ENCODE results near the gene CTTN. TPM values are rescaled to one million over a fixed set of nuclear protein-coding genes. Genes with fewer than 3 reads are reported as not detected.

Gene CTTN
- polyA plus RNA-seq, 4 donors, result 128 to 241 (median 190) TPM

- no peak for DNase-seq (ENCODE audit: low read depth in 4 of 4, low spot score in 2 of 4)
Observed at GRCh38 chr11:70423523-70424505, 25.5 kb downstream of the CTTN start.

GRCh38 chr11:70424765-70425344 lies 26.5 kb downstream of the CTTN start:
- DNase-seq (ENCODE audit: low read depth in 4 of 4, low spot score in 2 of 4), result no peak

DNA sequence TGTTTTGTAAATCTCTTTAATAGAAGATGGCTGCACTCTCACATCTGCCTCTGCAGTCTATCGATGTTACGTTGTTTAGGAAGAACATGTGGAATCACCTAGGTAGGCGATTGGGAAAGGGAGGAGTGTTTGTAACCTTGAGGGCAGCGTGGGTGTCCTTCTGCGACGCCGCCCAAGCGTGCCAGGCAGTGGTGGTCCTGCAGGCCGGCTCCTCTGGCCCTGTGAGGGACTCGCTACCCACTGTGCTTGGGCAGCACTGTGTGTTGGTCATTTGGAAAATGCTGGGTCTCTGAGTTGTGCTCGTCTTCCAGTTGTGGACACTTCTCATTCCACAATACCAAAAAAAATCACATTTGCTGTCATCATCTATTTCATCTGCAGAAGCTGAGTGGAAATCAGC lies 29.1 kb downstream of the CTTN start:
- no peak for DNase-seq (ENCODE audit: low read depth in 4 of 4, low spot score in 2 of 4)

- DNase-seq (ENCODE audit: low read depth in 4 of 4, low spot score in 2 of 4), result no peak
Observed at GRCh38 chr11:70428701-70429427, 30.5 kb downstream of the CTTN start.

DNA sequence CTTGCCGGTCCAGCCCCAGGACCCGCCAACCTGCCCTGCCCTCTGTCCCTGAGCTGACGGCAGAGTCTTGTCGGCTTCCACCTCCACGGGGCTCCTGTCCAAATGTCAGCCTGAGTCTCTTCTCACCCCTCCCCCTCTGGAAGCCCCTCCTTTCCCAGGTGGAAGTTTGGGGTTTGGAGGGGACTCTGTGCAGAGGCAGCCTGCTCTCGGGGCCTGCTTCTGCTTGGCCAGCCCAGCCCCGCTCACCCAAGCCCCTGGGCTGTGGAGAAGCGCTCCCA lies 31.0 kb downstream of the CTTN start:
- no peak for DNase-seq (ENCODE audit: low read depth in 4 of 4, low spot score in 2 of 4)

DNA sequence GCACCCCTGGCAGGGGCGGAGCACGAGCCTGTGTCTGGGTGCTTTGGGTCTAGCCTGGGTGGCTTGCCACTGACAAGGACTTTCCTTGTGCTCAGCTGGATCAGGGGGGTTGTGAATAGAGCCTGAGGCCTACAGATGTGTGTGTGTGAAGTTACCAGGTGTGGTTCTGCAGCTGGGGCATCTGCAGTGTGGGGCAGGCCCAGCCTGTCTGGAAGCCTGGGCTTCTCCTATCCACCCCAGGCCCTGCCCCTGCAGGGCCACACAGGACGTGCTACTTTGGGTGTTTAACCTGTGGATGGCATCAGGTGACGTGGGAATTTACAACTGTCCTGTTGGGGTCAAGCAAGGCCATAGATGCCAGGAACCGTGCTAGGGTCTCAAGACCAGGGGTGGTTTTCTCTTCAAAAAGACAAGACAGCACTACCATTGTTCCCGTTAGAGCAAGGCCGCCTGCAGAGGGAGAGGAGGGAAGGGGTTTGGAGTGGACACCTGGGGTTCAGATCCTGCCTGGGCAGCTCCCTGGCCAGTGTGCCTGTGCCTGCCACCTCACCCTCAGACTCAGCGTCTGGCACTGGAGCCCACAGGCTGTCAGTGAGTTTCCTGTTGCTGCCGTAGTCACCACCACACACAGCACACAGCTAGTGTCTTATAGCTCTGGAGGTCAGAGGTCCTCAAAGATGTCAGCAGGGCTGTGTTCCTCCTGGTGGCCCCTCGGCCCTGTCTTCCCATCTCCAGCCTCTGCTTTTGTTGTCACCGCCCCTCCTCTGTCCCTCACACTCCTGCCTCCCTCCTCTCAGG lies 31.6 kb downstream of the CTTN start:
- no peak for DNase-seq (ENCODE audit: low read depth in 4 of 4, low spot score in 2 of 4)

DNA sequence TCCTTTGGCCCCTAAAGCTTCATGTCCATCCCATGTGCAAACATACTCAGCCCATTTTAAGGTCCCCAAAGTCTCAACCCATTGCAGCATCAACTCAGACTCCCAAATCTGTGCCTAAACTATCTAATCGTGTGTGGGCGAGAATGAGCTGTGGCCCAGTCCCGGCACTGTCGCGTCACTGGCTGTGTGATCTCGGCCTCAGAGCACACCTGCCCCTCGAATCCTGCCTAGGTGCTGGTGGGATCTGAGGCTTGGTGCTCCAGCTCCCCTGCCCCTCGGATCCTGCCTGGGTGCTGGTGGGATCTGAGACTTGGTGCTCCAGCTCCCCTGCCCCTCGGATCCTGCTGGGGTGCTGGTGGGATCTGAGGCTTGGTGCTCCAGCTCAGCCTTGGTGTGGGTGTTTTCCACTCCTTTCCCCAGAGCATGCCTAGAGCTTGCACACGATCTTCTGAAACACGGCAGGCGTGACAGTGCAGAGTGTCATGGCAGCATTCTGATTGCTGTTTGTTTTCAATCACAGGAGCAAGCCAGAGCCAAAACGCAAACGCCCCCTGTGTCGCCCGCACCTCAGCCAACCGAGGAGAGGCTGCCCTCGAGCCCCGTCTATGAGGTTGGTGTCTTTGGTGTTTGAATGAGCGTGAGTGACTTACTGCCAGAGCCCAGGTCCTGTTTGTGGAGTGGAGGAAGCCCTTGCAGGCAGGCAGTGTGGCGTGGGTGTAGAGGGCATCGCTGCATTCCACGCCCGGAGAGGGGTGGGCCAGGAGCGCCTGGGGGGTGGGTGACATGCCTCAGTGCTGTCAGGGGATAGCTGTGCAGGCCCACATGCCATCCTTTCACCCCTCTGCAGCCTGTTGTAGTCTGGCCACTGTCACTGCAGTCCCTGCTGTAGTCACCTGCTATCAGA lies 32.6 kb downstream of the CTTN start:
- DNase-seq (ENCODE audit: low read depth in 4 of 4, low spot score in 2 of 4), result no peak

- DNase-seq (ENCODE audit: low read depth in 4 of 4, low spot score in 2 of 4), result no peak
Observed at GRCh38 chr11:70431611-70432010, 33.3 kb downstream of the CTTN start.

DNA sequence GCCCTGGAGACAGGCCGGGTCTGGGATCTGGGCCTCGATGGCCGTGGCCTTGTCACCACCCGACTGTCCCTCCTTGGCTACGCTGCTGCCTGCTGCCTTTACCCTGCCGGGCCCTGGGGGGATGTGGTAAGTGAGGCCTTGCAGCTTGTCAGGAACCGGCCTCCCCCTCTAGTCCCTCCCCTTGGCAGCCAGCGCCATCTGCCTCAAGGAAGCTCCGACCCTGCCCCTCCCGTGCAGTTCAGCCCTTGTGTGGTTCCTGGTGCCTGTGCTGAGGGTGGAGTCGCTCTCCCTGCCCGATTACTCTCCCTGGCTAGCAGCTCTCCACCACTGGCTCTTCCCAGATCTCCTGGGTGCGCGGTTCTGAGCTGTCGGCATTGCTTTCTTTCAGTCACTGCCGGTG lies 33.7 kb downstream of the CTTN start:
- DNase-seq (ENCODE audit: low read depth in 4 of 4, low spot score in 2 of 4), result no peak

DNA sequence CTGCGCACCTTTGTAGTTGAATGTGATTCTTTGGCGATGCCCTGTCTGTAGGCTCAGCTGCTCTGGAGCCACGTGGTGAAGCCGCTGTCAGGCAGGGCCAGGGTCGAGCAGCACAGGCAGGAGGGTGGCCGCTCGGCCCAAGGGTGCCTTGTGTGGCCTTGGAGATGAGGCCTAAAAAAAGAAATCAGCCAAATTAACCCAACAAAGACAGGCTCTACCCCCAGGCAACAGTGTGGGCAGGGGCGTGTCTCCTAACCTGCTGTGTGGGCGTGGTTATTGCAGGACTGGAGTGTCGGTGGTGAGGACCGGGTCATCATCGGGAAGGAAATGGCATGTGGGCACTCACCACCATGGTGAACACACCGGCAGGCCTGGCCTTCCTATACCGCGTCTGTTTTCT lies 34.3 kb downstream of the CTTN start:
- no peak for DNase-seq (ENCODE audit: low read depth in 4 of 4, low spot score in 2 of 4)

DNA sequence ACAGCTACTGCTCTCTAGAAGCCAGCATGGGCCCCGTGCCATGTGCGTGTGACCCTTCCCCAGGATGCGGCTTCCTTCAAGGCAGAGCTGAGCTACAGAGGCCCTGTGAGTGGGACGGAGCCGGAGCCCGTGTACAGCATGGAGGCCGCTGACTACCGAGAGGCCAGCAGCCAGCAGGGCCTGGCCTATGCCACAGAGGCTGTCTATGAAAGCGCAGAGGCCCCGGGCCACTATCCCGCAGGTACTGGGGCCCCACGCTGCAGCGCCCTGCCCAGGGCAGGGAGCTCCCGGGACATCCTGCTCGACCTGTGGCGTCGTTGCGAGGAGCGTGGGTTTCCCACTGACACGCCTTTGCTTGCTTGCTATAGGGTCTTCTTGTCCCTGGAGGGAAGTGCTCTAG lies 34.7 kb downstream of the CTTN start:
- no peak for DNase-seq (ENCODE audit: low read depth in 4 of 4, low spot score in 2 of 4)

GRCh38 chr11:70433526-70433925 lies 35.2 kb downstream of the CTTN start:
- DNase-seq (ENCODE audit: low read depth in 4 of 4, low spot score in 2 of 4), result no peak

- no peak for DNase-seq (ENCODE audit: low read depth in 4 of 4, low spot score in 2 of 4)
Observed at GRCh38 chr11:70433966-70434812, 35.9 kb downstream of the CTTN start.

- DNase-seq (ENCODE audit: low read depth in 4 of 4, low spot score in 2 of 4), result no peak
Observed at GRCh38 chr11:70434813-70435278, 36.5 kb downstream of the CTTN start.

DNA sequence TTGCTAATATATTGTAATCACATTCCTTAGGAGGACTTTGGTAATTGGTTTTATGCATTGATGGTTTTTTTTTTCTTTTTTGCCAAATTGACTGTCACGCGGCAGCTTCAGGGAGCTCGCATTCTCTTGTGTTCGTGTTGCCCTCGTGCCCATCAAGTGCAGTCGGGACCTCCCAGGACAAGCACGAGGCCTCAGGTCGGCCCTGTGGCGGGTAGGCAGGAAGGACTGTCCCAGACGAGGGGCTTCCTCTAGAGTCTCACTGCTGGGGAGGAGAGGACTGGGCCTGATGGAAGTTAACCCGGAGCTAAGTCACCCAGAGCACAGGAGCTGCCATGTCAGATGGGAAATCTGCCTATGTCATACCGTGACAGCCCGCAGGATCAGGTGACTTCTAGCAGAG lies 37.0 kb downstream of the CTTN start:
- no peak for DNase-seq (ENCODE audit: low read depth in 4 of 4, low spot score in 2 of 4)

GRCh38 chr11:70435765-70436500 lies 37.6 kb downstream of the CTTN start:
- DNase-seq (ENCODE audit: low read depth in 4 of 4, low spot score in 2 of 4), result no peak

DNA sequence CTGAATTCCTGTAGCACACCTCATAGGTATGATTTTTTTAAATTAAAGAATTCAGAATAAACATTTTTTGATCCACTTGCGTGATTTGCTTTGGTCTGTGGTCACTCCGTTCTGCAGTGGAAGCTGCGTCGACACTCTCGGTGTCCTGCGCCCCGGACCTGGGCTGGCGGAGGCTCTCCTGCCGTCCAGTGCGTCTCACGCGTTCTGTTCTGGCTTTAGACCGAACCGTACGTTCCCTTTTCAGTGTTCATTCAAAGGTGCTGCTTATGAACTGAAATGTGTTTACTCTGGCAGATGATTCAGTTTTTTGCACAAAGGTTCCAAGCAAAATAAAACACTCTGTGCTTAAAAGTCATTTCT lies 38.2 kb downstream of the CTTN start:
- no peak for DNase-seq (ENCODE audit: low read depth in 4 of 4, low spot score in 2 of 4)

DNA sequence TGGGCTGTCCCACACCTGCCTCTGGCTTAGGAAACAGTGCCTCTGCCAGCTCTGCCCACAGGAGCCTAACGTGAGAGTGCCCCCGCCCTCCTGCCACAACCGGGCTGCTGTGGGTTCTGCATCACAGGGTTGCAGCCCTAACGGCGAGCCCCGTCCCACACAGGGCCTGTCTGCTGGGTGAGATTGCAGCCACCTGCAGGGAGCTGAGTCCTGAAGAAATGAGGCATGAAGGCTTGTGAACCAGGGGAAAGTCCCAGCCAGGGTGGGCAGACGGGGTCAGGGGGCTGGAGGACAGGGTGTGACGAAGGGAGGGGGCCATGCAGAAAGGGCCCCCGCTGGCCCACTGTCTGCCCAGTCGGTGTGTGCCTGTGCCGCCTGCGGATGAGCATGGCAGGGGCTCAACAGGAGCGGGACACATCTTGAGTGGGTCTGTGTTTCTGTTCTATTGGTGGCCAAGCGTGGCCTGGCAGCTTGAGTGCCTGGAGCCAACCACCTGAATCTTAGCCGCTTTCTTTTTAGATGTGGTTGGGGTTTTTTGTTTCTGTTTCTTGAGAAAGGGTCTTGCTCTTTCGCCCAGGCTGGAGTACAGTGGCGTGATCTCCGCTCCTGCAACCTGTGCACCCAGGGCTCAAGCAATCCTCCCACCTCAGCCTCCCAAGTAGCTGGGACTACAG lies 38.9 kb downstream of the CTTN start:
- no peak for DNase-seq (ENCODE audit: low read depth in 4 of 4, low spot score in 2 of 4)

Measured in left renal cortex interstitium (tissue), 4 donors.